PFSK-1 (cell line): ENCODE data around the gene DNAH9.

Experiments
- FOXP2 ChIP-seq: optimal IDR thresholded peaks from 2 replicates; pipeline ENCODE3; 2011; ENCODE audit warnings: borderline replicate concordance, control low read depth, inconsistent platforms; ENCODE audit not compliant: insufficient read depth; ENCODE audit errors: extremely low read length, extremely low read depth
- POLR2AphosphoS5 ChIP-seq: IDR thresholded peaks from 2 replicates; pipeline ENCODE4 v1.6.1; 2012; ENCODE audit warnings: low read depth, mild to moderate bottlenecking, control low read depth, low read length, moderate library complexity
- SIN3A ChIP-seq: IDR thresholded peaks from 2 replicates; pipeline ENCODE4 v1.6.1; 2012; ENCODE audit warnings: mild to moderate bottlenecking, low read length, moderate library complexity, borderline replicate concordance; ENCODE audit not compliant: insufficient read depth
- TAF1 ChIP-seq: IDR thresholded peaks from 2 replicates; pipeline ENCODE4 v1.6.1; 2012; ENCODE audit warnings: low read length, control low read depth, borderline replicate concordance; ENCODE audit not compliant: insufficient read depth
- TF ChIP-seq, protein P1 (sequence below), 2 experiments: IDR thresholded peaks; 2 replicates each; pipeline versions ENCODE4 v1.6.1 to v1.8.0; 2011 to 2012; ENCODE audit warnings: low read depth in 2 of 2, low read length in 2 of 2, control low read depth in 1 of 2, inconsistent platforms in 1 of 2, mild to moderate bottlenecking in 1 of 2, moderate library complexity in 1 of 2; ENCODE audit not compliant: insufficient read depth in 1 of 2

Gene DNAH9

DNA sequence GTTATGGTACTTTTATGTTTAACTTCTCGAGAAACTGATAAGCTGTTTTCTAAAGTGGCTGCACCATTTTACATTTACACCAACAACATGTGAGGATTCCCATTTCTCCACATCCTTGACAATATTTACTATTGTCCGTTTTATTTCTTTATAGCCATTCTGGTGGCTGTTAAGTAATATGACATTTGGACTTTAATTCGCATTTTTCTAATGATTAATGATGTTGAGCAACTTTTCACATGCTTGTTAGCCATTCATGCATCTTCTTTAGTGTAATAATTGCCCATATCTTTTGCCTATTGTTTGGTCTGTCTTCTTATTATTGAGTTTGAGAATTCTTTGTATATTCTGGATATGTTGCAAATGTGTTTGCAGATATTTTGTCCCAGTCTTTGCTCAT is 114.2 kb downstream of the DNAH9 start:
- TF ChIP-seq SIN3A (no peak), FOXP2 (no peak), POLR2AphosphoS5 (no peak), TAF1 (no peak)
- TF ChIP-seq, protein P1, sequence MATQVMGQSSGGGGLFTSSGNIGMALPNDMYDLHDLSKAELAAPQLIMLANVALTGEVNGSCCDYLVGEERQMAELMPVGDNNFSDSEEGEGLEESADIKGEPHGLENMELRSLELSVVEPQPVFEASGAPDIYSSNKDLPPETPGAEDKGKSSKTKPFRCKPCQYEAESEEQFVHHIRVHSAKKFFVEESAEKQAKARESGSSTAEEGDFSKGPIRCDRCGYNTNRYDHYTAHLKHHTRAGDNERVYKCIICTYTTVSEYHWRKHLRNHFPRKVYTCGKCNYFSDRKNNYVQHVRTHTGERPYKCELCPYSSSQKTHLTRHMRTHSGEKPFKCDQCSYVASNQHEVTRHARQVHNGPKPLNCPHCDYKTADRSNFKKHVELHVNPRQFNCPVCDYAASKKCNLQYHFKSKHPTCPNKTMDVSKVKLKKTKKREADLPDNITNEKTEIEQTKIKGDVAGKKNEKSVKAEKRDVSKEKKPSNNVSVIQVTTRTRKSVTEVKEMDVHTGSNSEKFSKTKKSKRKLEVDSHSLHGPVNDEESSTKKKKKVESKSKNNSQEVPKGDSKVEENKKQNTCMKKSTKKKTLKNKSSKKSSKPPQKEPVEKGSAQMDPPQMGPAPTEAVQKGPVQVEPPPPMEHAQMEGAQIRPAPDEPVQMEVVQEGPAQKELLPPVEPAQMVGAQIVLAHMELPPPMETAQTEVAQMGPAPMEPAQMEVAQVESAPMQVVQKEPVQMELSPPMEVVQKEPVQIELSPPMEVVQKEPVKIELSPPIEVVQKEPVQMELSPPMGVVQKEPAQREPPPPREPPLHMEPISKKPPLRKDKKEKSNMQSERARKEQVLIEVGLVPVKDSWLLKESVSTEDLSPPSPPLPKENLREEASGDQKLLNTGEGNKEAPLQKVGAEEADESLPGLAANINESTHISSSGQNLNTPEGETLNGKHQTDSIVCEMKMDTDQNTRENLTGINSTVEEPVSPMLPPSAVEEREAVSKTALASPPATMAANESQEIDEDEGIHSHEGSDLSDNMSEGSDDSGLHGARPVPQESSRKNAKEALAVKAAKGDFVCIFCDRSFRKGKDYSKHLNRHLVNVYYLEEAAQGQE (IDR thresholded peaks at IDR 0.05; ENCODE audit: insufficient read depth in 1 of 2, low read depth in 2 of 2, low read length in 2 of 2): no peak

- no peak for TF ChIP-seq TAF1
- TF ChIP-seq, protein P1 (IDR thresholded peaks at IDR 0.05; ENCODE audit: insufficient read depth in 1 of 2, low read depth in 2 of 2, low read length in 2 of 2): no peak
- TF ChIP-seq POLR2AphosphoS5: no peak
- no peak for TF ChIP-seq SIN3A
- no peak for TF ChIP-seq FOXP2
These were observed 120.9 kb downstream of the DNAH9 start for GRCh38 chr17:11719203-11719602.

- TF ChIP-seq POLR2AphosphoS5 (no peak), TAF1 (no peak), SIN3A (no peak), FOXP2 (no peak)
- TF ChIP-seq, protein P1 (IDR thresholded peaks at IDR 0.05; ENCODE audit: insufficient read depth in 1 of 2, low read depth in 2 of 2, low read length in 2 of 2): no peak
These were observed 121.6 kb downstream of the DNAH9 start for GRCh38 chr17:11719856-11720255.

- TF ChIP-seq SIN3A (no peak), FOXP2 (no peak), TAF1 (no peak), POLR2AphosphoS5 (no peak)
- TF ChIP-seq, protein P1 (IDR thresholded peaks at IDR 0.05; ENCODE audit: insufficient read depth in 1 of 2, low read depth in 2 of 2, low read length in 2 of 2): no peak
These were observed 122.5 kb downstream of the DNAH9 start for GRCh38 chr17:11720816-11721215.

GRCh38 chr17:11730747-11731146 is 132.5 kb downstream of the DNAH9 start:
- TF ChIP-seq TAF1 (no peak), FOXP2 (no peak), SIN3A (no peak)
- TF ChIP-seq, protein P1 (IDR thresholded peaks at IDR 0.05; ENCODE audit: insufficient read depth in 1 of 2, low read depth in 2 of 2, low read length in 2 of 2): no peak
